Measurements from ENCODE around the gene RFX5.
"Not testable (repeated sequence)": the region's sequence is repeated elsewhere in the genome, so short reads cannot be mapped to it uniquely, and the experiment has no call there.

The RFX5 gene

GRCh38 chr1:151361883-151362282 lies 14.8 kb upstream of the RFX5 start:
- no peak for TF ChIP-seq CTCF (IDR thresholded peaks at IDR 0.05; ENCODE audit: low read depth, low read length, missing control alignments)
- no peak for DNase-seq (ENCODE audit: low read depth)
- no peak overlapping the region for H3K4me3 ChIP-seq (ENCODE audit: low read depth, low read length)

GRCh38 chr1:151356696-151357095 lies 9.6 kb upstream of the RFX5 start:
- no peak for TF ChIP-seq CTCF (IDR thresholded peaks at IDR 0.05; ENCODE audit: low read depth, low read length, missing control alignments)

GRCh38 chr1:151352021-151352718 lies 5.1 kb upstream of the RFX5 start:
- H3K4me3 ChIP-seq (ENCODE audit: low read depth, low read length), result no peak overlapping the region
- no peak for TF ChIP-seq CTCF (IDR thresholded peaks at IDR 0.05; ENCODE audit: low read depth, low read length, missing control alignments)
- no peak for DNase-seq (ENCODE audit: low read depth)

More at GRCh38 chr1:151356696-151357095, 9.6 kb upstream of the RFX5 start:
- no peak for DNase-seq (ENCODE audit: low read depth)
- H3K4me3 ChIP-seq (ENCODE audit: low read depth, low read length), result no peak overlapping the region

- H3K4me3 ChIP-seq (ENCODE audit: low read depth, low read length); DNase-seq (ENCODE audit: low read depth): not testable (repeated sequence)
Measured at GRCh38 chr1:151350323-151350722, 3.3 kb upstream of the RFX5 start.

- no peak for DNase-seq (ENCODE audit: low read depth)
- TF ChIP-seq CTCF (IDR thresholded peaks at IDR 0.05; ENCODE audit: low read depth, low read length, missing control alignments), result no peak
- peak overlapping the region; percentile 57 for H3K4me3 ChIP-seq (ENCODE audit: low read depth, low read length)
Measured at GRCh38 chr1:151347523-151348246, 633 bp upstream of the RFX5 start.

- peak overlapping the region; percentile 65 for H3K4me3 ChIP-seq (ENCODE audit: low read depth, low read length)
- TF ChIP-seq CTCF (IDR thresholded peaks at IDR 0.05; ENCODE audit: low read depth, low read length, missing control alignments), result no peak
- no peak for DNase-seq (ENCODE audit: low read depth)
Measured at GRCh38 chr1:151346082-151346768, 827 bp downstream of the RFX5 start.

GRCh38 chr1:151344291-151344690 lies 2.8 kb downstream of the RFX5 start:
- no peak for DNase-seq (ENCODE audit: low read depth)
- no peak overlapping the region for H3K4me3 ChIP-seq (ENCODE audit: low read depth, low read length)
- TF ChIP-seq CTCF (IDR thresholded peaks at IDR 0.05; ENCODE audit: low read depth, low read length, missing control alignments), result no peak
